ENCODE measurements around the gene KBTBD8.

GRCh38 chr3:67034371-67034770, 36.3 kb downstream of the KBTBD8 start:
- no peak for TF ChIP-seq DNMT1 (IDR thresholded peaks at IDR 0.05)
- no peak for TF ChIP-seq YY1 (IDR thresholded peaks at IDR 0.05; ENCODE audit: borderline replicate concordance in 1 of 3, control insufficient read depth in 1 of 3, extremely low read depth in 1 of 3, insufficient read depth in 3 of 3, insufficient read length in 1 of 3, insufficient replicate concordance in 2 of 3, low read depth in 1 of 3, low read length in 2 of 3)
- TF ChIP-seq SPI1 (IDR thresholded peaks at IDR 0.05; ENCODE audit: borderline replicate concordance, low read depth, low read length) = no peak
- no peak for TF ChIP-seq MYBL2 (IDR thresholded peaks at IDR 0.05; ENCODE audit: low read depth)
- TF ChIP-seq MYBL2 (CRISPR knock-in tag; IDR thresholded peaks at IDR 0.05; ENCODE audit: borderline replicate concordance) = no peak
- no peak for TF ChIP-seq HEY1 (CRISPR knock-in tag; IDR thresholded peaks at IDR 0.05; ENCODE audit: borderline replicate concordance)
- TF ChIP-seq TCF7L2 (IDR thresholded peaks at IDR 0.05; ENCODE audit: low read depth, low read length) = no peak
- no peak for TF ChIP-seq EP300 (IDR thresholded peaks at IDR 0.05; ENCODE audit: low read length)
- no peak for TF ChIP-seq CHD2 (IDR thresholded peaks at IDR 0.05; ENCODE audit: low read depth, low read length)
